Type B pancreatic cell (in vitro differentiated cells): Measurements from ENCODE around the gene HLA-DPA1. TPM values are rescaled to one million over a fixed set of nuclear protein-coding genes. Genes with fewer than 3 reads are reported as not detected.
A peak's percentile ranks its signal among the peaks of the same experiment; 100 is the strongest.

Source experiments
- DNase-seq: peaks from one replicate; pipeline ENCODE4 v3.0.0; 2021; ENCODE audit warnings: mixed read lengths; ENCODE audit not compliant: unreplicated experiment; ENCODE audit errors: extremely low spot score
- H3K27ac Mint-ChIP-seq: 2 replicates; pipeline ENCODE4 v1.8.0; 2021; ENCODE audit warnings: mild to moderate bottlenecking, mixed read lengths
- H3K27me3 Mint-ChIP-seq: 2 replicates; pipeline ENCODE4 v1.8.0; 2021; ENCODE audit warnings: mixed read lengths
- H3K36me3 Mint-ChIP-seq: 2 replicates; pipeline ENCODE4 v1.8.0; 2021; ENCODE audit warnings: mixed read lengths
- H3K4me1 Mint-ChIP-seq: one replicate; pipeline ENCODE4 v1.8.0; 2021; ENCODE audit warnings: mixed read lengths; ENCODE audit not compliant: unreplicated experiment
- H3K4me3 Mint-ChIP-seq: 2 replicates; pipeline ENCODE4 v1.8.0; 2021; ENCODE audit warnings: mild to moderate bottlenecking, mixed read lengths
- H3K9me3 Mint-ChIP-seq: 2 replicates; pipeline ENCODE4 v1.8.0; 2021; ENCODE audit warnings: mixed read lengths
- CTCF ChIP-seq: fragments of 200-600 bp; sonication (generic); conservative IDR thresholded peaks from 2 replicates; pipeline ENCODE4 v1.5.0; 2021; ENCODE audit warnings: antibody characterized with exemption, mild to moderate bottlenecking
- total RNA-seq: library from RNA; stranded (reverse); gene quantifications from 2 replicates; pipeline ENCODE4 v1.2.1, GENCODE V29; 2021; ENCODE audit warnings: low replicate concordance

The HLA-DPA1 gene
- total RNA-seq, 1 donor from 2014 or later, result 2.6 TPM

GRCh38 chr6:33088931-33089620, 15.6 kb upstream of the HLA-DPA1 start:
- Mint-ChIP-seq H3K4me1 (no peaks in the 10 kb centered on the region), H3K36me3 (no peaks in the 10 kb centered on the region), H3K9me3 (no peaks in the 10 kb centered on the region), H3K27me3 (no peaks in the 10 kb centered on the region), H3K4me3 (no peak overlapping the region), H3K27ac (no peak overlapping the region)
- no peak for DNase-seq
- TF ChIP-seq CTCF, result no peak

- no peak overlapping the region for H3K27ac Mint-ChIP-seq
- no peak for DNase-seq
- no peak for TF ChIP-seq CTCF
- H3K4me1 Mint-ChIP-seq, result no peaks in the 10 kb centered on the region
- H3K27me3 Mint-ChIP-seq, result no peaks in the 10 kb centered on the region
- H3K4me3 Mint-ChIP-seq, result no peak overlapping the region
- H3K36me3 Mint-ChIP-seq, result no peaks in the 10 kb centered on the region
- H3K9me3 Mint-ChIP-seq, result no peaks in the 10 kb centered on the region
Measured at GRCh38 chr6:33088258-33088930, 14.9 kb upstream of the HLA-DPA1 start.

- no peak for TF ChIP-seq CTCF
- H3K27me3 Mint-ChIP-seq, result peaks cover under 1% of the 10 kb centered on the region
- no peak overlapping the region for H3K27ac Mint-ChIP-seq
- DNase-seq, result no peak
- H3K9me3 Mint-ChIP-seq, result no peaks in the 10 kb centered on the region
- peaks cover 19% of the 10 kb centered on the region for H3K4me1 Mint-ChIP-seq
- H3K36me3 Mint-ChIP-seq, result no peaks in the 10 kb centered on the region
- no peak overlapping the region for H3K4me3 Mint-ChIP-seq
Measured at GRCh38 chr6:33085627-33086026, 12.2 kb upstream of the HLA-DPA1 start.

- Mint-ChIP-seq H3K4me1 (peaks cover 28% of the 10 kb centered on the region), H3K27ac (no peak overlapping the region), H3K4me3 (peak overlapping the region; percentile 47)
Measured at GRCh38 chr6:33082702-33083101, 9.3 kb upstream of the HLA-DPA1 start.

GRCh38 chr6:33081098-33081824, 7.8 kb upstream of the HLA-DPA1 start:
- no peak for DNase-seq
- H3K27ac Mint-ChIP-seq, result peak overlapping the region; percentile 85
- no peaks in the 10 kb centered on the region for H3K9me3 Mint-ChIP-seq
- H3K4me3 Mint-ChIP-seq, result peak overlapping the region; percentile 94
- no peaks in the 10 kb centered on the region for H3K36me3 Mint-ChIP-seq
- peaks cover 16% of the 10 kb centered on the region for H3K27me3 Mint-ChIP-seq
- no peak for TF ChIP-seq CTCF
- peaks cover 28% of the 10 kb centered on the region for H3K4me1 Mint-ChIP-seq

More at GRCh38 chr6:33082702-33083101, 9.3 kb upstream of the HLA-DPA1 start:
- no peaks in the 10 kb centered on the region for H3K36me3 Mint-ChIP-seq
- no peaks in the 10 kb centered on the region for H3K9me3 Mint-ChIP-seq
- peak; percentile 69 for TF ChIP-seq CTCF
- DNase-seq, result no peak
- peaks cover 14% of the 10 kb centered on the region for H3K27me3 Mint-ChIP-seq
